Measurements from ENCODE around the gene B4GALT5.

B4GALT5 gene

GRCh38 chr20:49601153-49601924, 112.3 kb downstream of the B4GALT5 start:
- CTCF ChIA-PET: interaction anchor here (0.7 to 15.2 kb wide), 3 partner anchors 9 to 59 kb away, joined by 3 to 626 read pairs (median 3); no protein-coding TSS in a partner anchor
- H3K4me3 ChIP-seq (ENCODE audit: low read depth, low read length): no peak overlapping the region
- POLR2A ChIA-PET: no interaction called here
- TF ChIP-seq CTCF (IDR thresholded peaks at IDR 0.05; ENCODE audit: insufficient read depth, low read length, missing control alignments): no peak
- no peak for DNase-seq (ENCODE audit: low read depth, low spot score)

GRCh38 chr20:49599746-49600113, 113.9 kb downstream of the B4GALT5 start:
- no peak for TF ChIP-seq CTCF (IDR thresholded peaks at IDR 0.05; ENCODE audit: insufficient read depth, low read length, missing control alignments)
- no peak for DNase-seq (ENCODE audit: low read depth, low spot score)
- H3K4me3 ChIP-seq (ENCODE audit: low read depth, low read length): no peak overlapping the region
- POLR2A ChIA-PET: no interaction called here
- CTCF ChIA-PET: interaction anchor here (1.7 to 15.2 kb wide), 2 partner anchors 9 to 58 kb away, joined by 7 to 626 read pairs; no protein-coding TSS in a partner anchor

GRCh38 chr20:49597825-49598395, 115.8 kb downstream of the B4GALT5 start:
- no peak for DNase-seq (ENCODE audit: low read depth, low spot score)
- no peak for TF ChIP-seq CTCF (IDR thresholded peaks at IDR 0.05; ENCODE audit: insufficient read depth, low read length, missing control alignments)
- POLR2A ChIA-PET: no interaction called here
- CTCF ChIA-PET: interaction anchor here (0.6 to 6.5 kb wide), 5 partner anchors 9 to 62 kb away, joined by 3 to 82 read pairs (median 3); no protein-coding TSS in a partner anchor
- no peak overlapping the region for H3K4me3 ChIP-seq (ENCODE audit: low read depth, low read length)

GRCh38 chr20:49595811-49596561, 117.7 kb downstream of the B4GALT5 start:
- ChIA-PET CTCF (interaction anchor here (0.7 to 6.5 kb wide), 11 partner anchors 9 to 264 kb away, joined by 3 to 82 read pairs (median 3); no protein-coding TSS in a partner anchor), POLR2A (interaction anchor here (0.5 to 0.6 kb wide), 2 partner anchors 22 to 250 kb away, joined by 3 to 4 read pairs; no protein-coding TSS in a partner anchor)
- no peak for DNase-seq (ENCODE audit: low read depth, low spot score)
- no peak for TF ChIP-seq CTCF (IDR thresholded peaks at IDR 0.05; ENCODE audit: insufficient read depth, low read length, missing control alignments)
- no peak overlapping the region for H3K4me3 ChIP-seq (ENCODE audit: low read depth, low read length)

GRCh38 chr20:49595346-49595745, 118.3 kb downstream of the B4GALT5 start:
- ChIA-PET POLR2A (interaction anchor here (0.5 to 0.6 kb wide), 2 partner anchors 21 to 251 kb away, joined by 3 to 4 read pairs; no protein-coding TSS in a partner anchor), CTCF (interaction anchor here (1.0 to 6.5 kb wide), 9 partner anchors 9 to 253 kb away, joined by 3 to 82 read pairs (median 4); no protein-coding TSS in a partner anchor)
- no peak overlapping the region for H3K4me3 ChIP-seq (ENCODE audit: low read depth, low read length)
- no peak for TF ChIP-seq CTCF (IDR thresholded peaks at IDR 0.05; ENCODE audit: insufficient read depth, low read length, missing control alignments)
- DNase-seq (ENCODE audit: low read depth, low spot score): no peak
